ENCODE measurements around the gene DCAF8L2.

- TF ChIP-seq CTCF (IDR thresholded peaks at IDR 0.05; ENCODE audit: low read length) (no peak), EZH2 (IDR thresholded peaks at IDR 0.05; ENCODE audit: borderline replicate concordance, low read length) (no peak)
Observed at GRCh38 chrX:27671234-27671633, 81.1 kb downstream of the DCAF8L2 start.

Data from OCI-LY1 (cell line).